ENCODE results near the gene CLIP1. TPM values are rescaled to one million over a fixed set of nuclear protein-coding genes. Genes with fewer than 3 reads are reported as not detected.

The CLIP1 gene
- total RNA-seq, 2 experiments from 2014 or later = 50.7 to 51.3 TPM

DNA sequence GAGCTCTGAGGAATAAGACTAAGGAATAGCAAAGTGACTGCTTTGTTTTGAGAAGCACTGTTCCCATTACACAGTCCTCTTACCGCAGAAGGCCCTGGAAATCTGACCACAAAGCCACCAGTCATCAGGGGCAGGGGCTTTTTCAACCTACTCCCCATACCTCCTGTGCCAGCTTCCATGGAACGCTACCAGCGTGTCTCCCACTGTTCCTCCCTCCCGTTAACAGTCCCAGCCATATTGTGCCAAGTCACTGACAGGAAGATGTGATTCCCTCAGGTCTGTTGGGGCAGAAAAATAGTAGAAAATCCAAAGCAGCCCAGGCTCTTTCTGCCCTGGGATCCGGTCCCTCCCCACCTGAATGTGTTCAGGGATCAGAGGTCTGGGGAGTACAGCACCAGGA is 109.5 kb downstream of the CLIP1 start:
- intact Hi-C loops (cut with micrococcal nuclease) = no loop called here
- Mint-ChIP-seq H3K27ac (no peak overlapping the region), H3K36me3 (ENCODE audit: low read depth) (peaks cover 8% of the 10 kb centered on the region), H3K9me3 (no peaks in the 10 kb centered on the region), H3K4me1 (ENCODE audit: low read depth) (no peaks in the 10 kb centered on the region), H3K4me3 (no peak overlapping the region), H3K27me3 (ENCODE audit: low read depth) (no peaks in the 10 kb centered on the region)
- no peak for DNase-seq
- CTCF ChIA-PET = interaction anchor here (1.5 kb wide), 2 partner anchors 11 to 43 kb away, joined by 4 read pairs; no protein-coding TSS in a partner anchor

DNA sequence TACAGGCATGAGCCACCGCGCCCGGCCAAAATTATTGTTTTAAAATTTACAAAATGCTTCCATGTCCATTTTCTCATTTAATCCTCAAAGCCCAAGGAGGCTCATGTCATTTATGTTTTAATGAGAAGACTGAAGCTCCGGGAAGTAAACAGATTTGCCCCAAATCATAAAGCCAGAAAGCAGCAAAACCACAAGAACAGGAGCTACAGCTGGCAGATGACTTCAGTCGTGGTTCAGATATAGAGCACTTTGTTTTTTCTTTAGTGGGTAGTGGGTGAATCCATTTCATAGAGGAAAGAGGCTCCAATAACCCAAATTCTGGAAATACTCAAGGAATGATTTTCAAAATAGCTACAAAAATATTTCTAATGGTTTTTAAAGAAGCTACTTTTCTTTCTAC is 110.8 kb downstream of the CLIP1 start:
- no peak overlapping the region for H3K27ac Mint-ChIP-seq
- no peaks in the 10 kb centered on the region for H3K27me3 Mint-ChIP-seq (ENCODE audit: low read depth)
- CTCF ChIA-PET = no interaction called here
- no peaks in the 10 kb centered on the region for H3K4me1 Mint-ChIP-seq (ENCODE audit: low read depth)
- intact Hi-C loops (cut with micrococcal nuclease) = no loop called here
- H3K9me3 Mint-ChIP-seq = no peaks in the 10 kb centered on the region
- no peak for DNase-seq
- no peak overlapping the region for H3K4me3 Mint-ChIP-seq
- H3K36me3 Mint-ChIP-seq (ENCODE audit: low read depth) = peaks cover 8% of the 10 kb centered on the region

DNA sequence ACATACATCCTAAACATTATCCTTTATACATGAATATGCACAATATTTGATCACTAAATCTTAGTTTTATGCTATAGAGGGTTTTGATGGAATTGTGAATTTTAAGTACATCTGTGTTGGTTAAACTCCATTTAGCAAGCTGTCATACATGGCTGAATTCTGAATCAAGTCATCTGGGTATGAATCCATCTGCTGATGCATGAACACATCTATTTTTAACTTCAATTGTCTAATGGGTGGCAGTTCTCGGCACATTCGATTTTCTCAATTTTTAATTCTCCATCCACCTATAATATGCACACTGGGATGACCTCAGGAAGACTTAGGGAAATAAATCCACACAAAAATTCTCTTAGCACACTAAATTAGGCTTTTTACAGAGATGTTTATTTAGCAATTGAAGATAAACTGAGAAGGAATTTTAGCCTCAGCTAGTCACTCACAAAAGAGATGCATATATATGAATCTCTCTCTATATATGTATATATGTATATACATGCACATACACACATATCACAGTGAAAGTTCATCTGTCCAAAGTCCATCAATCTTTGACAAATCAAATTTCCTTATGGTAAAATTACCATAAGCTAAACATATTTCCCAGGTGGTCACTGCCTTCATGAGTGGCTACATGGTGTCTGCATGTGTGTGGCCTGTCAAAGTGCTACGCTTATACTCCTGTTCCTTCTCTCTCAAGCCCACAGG is 111.7 kb downstream of the CLIP1 start:
- no peak overlapping the region for H3K27ac Mint-ChIP-seq
- H3K4me1 Mint-ChIP-seq (ENCODE audit: low read depth) = no peaks in the 10 kb centered on the region
- no peaks in the 10 kb centered on the region for H3K27me3 Mint-ChIP-seq (ENCODE audit: low read depth)
- intact Hi-C loops (cut with micrococcal nuclease) = no loop called here
- H3K36me3 Mint-ChIP-seq (ENCODE audit: low read depth) = peaks cover 10% of the 10 kb centered on the region
- H3K4me3 Mint-ChIP-seq = no peak overlapping the region
- CTCF ChIA-PET = no interaction called here
- no peak for DNase-seq
- H3K9me3 Mint-ChIP-seq = no peaks in the 10 kb centered on the region

DNA sequence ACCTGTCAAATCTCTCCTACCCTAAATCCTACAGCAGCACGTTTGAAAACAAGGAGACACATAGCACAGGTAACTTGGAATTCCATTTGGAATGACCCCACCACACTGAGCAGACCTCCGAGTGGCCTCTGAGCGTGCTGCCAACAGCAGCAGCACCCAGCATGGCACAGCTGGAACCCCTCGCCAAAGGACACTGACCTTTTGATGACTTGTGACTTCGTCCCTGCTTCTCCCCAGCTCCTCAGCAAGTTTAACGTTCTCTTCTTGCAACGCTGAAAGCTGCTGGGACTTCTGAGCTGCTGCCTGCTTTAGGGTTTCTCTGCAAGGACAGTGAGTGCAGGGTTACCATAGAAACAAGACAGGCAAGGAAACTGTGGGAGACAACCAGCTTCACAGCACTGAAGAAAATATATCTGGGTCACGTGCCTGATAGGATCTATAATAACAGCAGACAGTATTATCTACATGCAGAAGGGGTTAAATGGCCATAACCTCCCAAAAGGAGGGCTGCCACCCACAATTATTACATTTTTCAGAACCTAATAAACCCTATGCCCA is 112.8 kb downstream of the CLIP1 start:
- peaks cover 8% of the 10 kb centered on the region for H3K36me3 Mint-ChIP-seq (ENCODE audit: low read depth)
- H3K4me3 Mint-ChIP-seq = no peak overlapping the region
- intact Hi-C loops (cut with micrococcal nuclease) = no loop called here
- no peak for DNase-seq
- no peaks in the 10 kb centered on the region for H3K4me1 Mint-ChIP-seq (ENCODE audit: low read depth)
- CTCF ChIA-PET = interaction anchor here (2.5 kb wide), 1 partner anchor 46 kb away, joined by 11 read pairs; no protein-coding TSS in a partner anchor
- no peaks in the 10 kb centered on the region for H3K27me3 Mint-ChIP-seq (ENCODE audit: low read depth)
- H3K27ac Mint-ChIP-seq = no peak overlapping the region
- no peaks in the 10 kb centered on the region for H3K9me3 Mint-ChIP-seq

DNA sequence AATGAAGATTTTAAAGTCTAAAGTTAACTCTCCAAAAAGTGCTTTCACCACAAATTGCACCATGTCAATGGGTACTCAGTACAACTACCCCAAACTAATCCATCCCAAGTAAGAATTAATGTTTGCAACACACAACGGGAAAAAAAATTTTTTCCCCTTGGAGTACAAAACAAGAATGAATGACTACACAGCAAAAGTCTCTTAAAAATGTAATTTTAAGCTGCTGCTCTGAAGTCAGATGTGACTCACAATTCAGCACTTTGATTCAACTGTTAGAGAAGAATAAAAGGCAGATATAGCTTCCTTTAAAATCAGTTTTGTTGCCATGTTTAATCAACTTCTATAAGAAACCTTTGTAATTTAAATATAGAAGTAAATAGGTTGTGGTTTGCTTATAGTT is 113.7 kb downstream of the CLIP1 start:
- Mint-ChIP-seq H3K27ac (no peak overlapping the region), H3K9me3 (no peaks in the 10 kb centered on the region), H3K4me1 (ENCODE audit: low read depth) (no peaks in the 10 kb centered on the region), H3K36me3 (ENCODE audit: low read depth) (peaks cover 8% of the 10 kb centered on the region), H3K27me3 (ENCODE audit: low read depth) (no peaks in the 10 kb centered on the region), H3K4me3 (no peak overlapping the region)
- no peak for DNase-seq
- intact Hi-C loops (cut with micrococcal nuclease) = no loop called here
- CTCF ChIA-PET = interaction anchor here (0.9 to 2.5 kb wide), 3 partner anchors 47 to 185 kb away, joined by 3 to 11 read pairs (median 3); no protein-coding TSS in a partner anchor

DNA sequence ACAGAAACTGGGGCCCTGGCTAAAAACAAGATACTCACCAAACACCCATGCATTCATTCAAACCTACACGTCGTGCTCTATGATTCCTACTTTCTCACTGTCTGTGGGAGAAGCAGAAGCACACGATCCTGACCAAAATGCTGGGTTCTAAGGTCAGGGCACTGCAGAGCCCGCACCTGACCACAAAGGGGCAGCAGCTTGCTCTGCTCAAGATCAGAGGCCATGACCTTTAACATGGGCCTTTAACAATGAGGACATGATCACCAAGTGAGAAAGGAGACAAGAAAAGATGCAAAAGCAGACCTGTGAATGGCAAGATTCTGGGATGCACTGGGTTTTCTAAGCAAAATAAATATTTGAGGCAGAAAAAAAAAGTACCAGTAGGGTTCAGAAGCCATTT is 116.1 kb downstream of the CLIP1 start:
- DNase-seq = no peak
- H3K27ac Mint-ChIP-seq = no peak overlapping the region
- H3K36me3 Mint-ChIP-seq (ENCODE audit: low read depth) = peaks cover 10% of the 10 kb centered on the region
- H3K4me1 Mint-ChIP-seq (ENCODE audit: low read depth) = no peaks in the 10 kb centered on the region
- H3K4me3 Mint-ChIP-seq = no peak overlapping the region
- CTCF ChIA-PET = interaction anchor here (0.8 to 1.2 kb wide), 3 partner anchors 10 to 29 kb away, joined by 3 read pairs; no protein-coding TSS in a partner anchor
- no peaks in the 10 kb centered on the region for H3K27me3 Mint-ChIP-seq (ENCODE audit: low read depth)
- intact Hi-C loops (cut with micrococcal nuclease) = no loop called here
- no peaks in the 10 kb centered on the region for H3K9me3 Mint-ChIP-seq

DNA sequence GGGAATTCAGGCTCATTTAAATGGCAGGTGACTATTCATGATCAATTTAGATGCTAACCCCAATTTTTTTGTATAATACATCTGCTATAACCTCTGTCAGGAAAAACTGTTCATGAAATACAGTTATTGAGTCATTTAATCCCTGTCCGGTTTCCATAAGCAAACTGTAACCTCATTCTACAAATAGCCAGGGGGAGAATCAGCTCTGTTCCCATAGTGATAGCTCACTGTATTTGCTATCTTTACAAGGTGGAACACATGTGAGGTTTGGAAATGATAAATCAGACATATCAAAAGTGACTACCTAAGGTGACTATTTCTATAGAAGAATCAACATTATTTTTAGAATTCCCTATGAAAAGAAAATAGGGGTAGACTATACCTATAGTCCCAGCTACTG is 117.5 kb downstream of the CLIP1 start:
- no peak for DNase-seq
- no peak overlapping the region for H3K27ac Mint-ChIP-seq
- no peaks in the 10 kb centered on the region for H3K9me3 Mint-ChIP-seq
- H3K27me3 Mint-ChIP-seq (ENCODE audit: low read depth) = no peaks in the 10 kb centered on the region
- no peaks in the 10 kb centered on the region for H3K4me1 Mint-ChIP-seq (ENCODE audit: low read depth)
- intact Hi-C loops (cut with micrococcal nuclease) = no loop called here
- peaks cover 8% of the 10 kb centered on the region for H3K36me3 Mint-ChIP-seq (ENCODE audit: low read depth)
- CTCF ChIA-PET = interaction anchor here (1.5 kb wide), 1 partner anchor 51 kb away, joined by 4 read pairs; no protein-coding TSS in a partner anchor
- H3K4me3 Mint-ChIP-seq = no peak overlapping the region

DNA sequence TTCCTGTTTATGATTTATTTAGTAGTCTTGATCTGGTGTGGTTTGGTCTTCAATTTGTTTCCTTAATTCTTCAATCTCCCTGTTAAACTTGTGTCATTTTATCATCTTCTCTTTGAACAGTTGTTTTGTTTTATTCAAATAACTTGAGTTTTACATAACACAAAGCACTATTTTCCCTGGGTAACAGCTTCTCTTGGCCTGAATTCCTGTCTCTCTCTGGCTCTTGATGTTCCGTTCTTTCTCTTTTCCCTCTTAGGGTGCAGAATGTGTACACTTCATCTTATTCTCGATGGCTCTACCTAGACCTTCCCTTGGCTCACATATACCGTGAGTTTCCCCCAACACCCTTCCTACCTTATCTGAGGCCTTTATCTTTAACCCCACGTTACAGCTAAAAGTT is 119.4 kb downstream of the CLIP1 start:
- intact Hi-C loops (cut with micrococcal nuclease) = no loop called here
- H3K27ac Mint-ChIP-seq = no peak overlapping the region
- DNase-seq = no peak
- peaks cover 8% of the 10 kb centered on the region for H3K36me3 Mint-ChIP-seq (ENCODE audit: low read depth)
- no peak overlapping the region for H3K4me3 Mint-ChIP-seq
- CTCF ChIA-PET = no interaction called here
- no peaks in the 10 kb centered on the region for H3K27me3 Mint-ChIP-seq (ENCODE audit: low read depth)
- H3K9me3 Mint-ChIP-seq = no peaks in the 10 kb centered on the region
- no peaks in the 10 kb centered on the region for H3K4me1 Mint-ChIP-seq (ENCODE audit: low read depth)

DNA sequence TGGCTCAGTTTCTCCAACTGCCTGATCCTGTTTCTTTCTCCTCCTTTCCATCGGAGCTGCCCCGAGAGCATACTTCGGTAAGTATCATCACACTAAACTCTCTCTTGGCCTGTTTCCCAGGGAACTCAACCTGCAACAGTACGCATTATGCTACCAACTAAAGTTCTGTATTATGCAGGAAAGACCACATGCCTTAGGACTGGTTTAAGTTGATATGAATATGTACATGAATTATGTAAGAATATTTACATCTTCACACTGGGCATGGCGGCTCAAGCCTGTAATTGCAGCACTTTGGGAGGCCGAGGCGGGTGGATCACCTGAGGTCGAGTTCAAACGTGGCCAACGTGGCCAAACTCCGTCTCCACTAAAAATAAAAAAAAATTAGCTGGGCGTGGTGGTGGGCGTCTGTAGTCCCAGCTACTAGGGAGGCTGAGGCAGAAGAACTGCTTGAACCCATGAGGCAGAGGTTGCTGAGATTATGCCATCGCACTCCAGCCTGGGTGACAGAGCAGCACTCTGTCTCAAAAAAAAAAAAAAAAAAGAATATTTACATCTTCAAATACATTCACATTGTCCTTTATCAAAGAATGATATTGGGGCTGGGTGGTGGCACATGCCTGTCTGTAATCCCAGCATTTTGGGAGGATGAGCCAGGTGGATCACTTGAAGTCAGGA is 124.3 kb downstream of the CLIP1 start:
- CTCF ChIA-PET = interaction anchor here (1.2 kb wide), 1 partner anchor 13 kb away, joined by 3 read pairs; no protein-coding TSS in a partner anchor
- Mint-ChIP-seq H3K4me3 (no peak overlapping the region), H3K9me3 (no peaks in the 10 kb centered on the region), H3K27me3 (ENCODE audit: low read depth) (no peaks in the 10 kb centered on the region), H3K27ac (no peak overlapping the region), H3K36me3 (ENCODE audit: low read depth) (peaks cover 19% of the 10 kb centered on the region), H3K4me1 (ENCODE audit: low read depth) (no peaks in the 10 kb centered on the region)
- DNase-seq = no peak
- intact Hi-C loops (cut with micrococcal nuclease) = no loop called here

DNA sequence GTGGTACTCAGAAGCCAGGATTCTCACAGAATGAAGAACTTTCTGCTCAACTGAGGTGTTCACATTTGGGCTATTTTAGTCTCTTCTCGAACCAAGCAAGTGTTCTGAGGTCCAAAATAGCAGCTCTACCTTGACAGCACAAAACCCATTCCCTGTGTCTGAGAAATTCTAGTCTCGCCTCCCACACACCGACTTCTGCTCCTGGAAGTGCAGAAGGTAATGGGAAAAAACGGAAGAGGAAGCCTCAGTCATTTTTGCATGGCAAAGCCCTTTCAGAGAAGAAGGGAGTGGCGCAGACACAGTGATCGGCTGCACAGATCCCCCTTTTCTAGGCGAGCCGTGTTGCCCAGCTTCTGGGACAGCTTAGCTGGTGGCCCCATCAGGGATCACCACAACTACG is 125.0 kb downstream of the CLIP1 start:
- no peak for DNase-seq
- Mint-ChIP-seq H3K27me3 (ENCODE audit: low read depth) (no peaks in the 10 kb centered on the region), H3K27ac (no peak overlapping the region), H3K4me1 (ENCODE audit: low read depth) (no peaks in the 10 kb centered on the region), H3K4me3 (no peak overlapping the region), H3K36me3 (ENCODE audit: low read depth) (peaks cover 19% of the 10 kb centered on the region), H3K9me3 (no peaks in the 10 kb centered on the region)
- CTCF ChIA-PET = interaction anchor here (1.2 kb wide), 1 partner anchor 12 kb away, joined by 3 read pairs; no protein-coding TSS in a partner anchor
- intact Hi-C loops (cut with micrococcal nuclease) = no loop called here

DNA sequence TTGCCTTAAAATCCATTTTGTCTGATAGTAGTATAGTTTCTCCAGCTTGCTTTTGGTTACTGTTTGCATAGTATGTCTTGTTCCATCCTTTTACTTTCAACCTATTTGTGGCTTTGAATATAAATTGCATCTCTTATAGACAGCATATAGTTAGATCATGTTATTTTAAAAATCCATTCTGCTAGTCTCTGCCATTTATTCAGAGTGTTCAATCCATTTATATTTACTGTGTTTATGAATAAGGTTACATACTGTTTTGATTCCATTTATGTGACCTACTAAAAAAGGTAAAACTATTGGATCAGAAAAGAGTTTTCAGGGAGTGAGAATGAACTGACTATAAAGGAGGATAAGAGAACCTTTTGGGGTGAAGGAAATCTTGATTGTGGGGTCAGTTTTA is 126.6 kb downstream of the CLIP1 start:
- peaks cover 16% of the 10 kb centered on the region for H3K36me3 Mint-ChIP-seq (ENCODE audit: low read depth)
- no peaks in the 10 kb centered on the region for H3K4me1 Mint-ChIP-seq (ENCODE audit: low read depth)
- CTCF ChIA-PET = interaction anchor here (1.4 kb wide), 1 partner anchor 11 kb away, joined by 3 read pairs; no protein-coding TSS in a partner anchor
- H3K9me3 Mint-ChIP-seq = no peaks in the 10 kb centered on the region
- no peak for DNase-seq
- H3K27me3 Mint-ChIP-seq (ENCODE audit: low read depth) = no peaks in the 10 kb centered on the region
- H3K27ac Mint-ChIP-seq = no peak overlapping the region
- H3K4me3 Mint-ChIP-seq = no peak overlapping the region
- intact Hi-C loops (cut with micrococcal nuclease) = no loop called here

DNA sequence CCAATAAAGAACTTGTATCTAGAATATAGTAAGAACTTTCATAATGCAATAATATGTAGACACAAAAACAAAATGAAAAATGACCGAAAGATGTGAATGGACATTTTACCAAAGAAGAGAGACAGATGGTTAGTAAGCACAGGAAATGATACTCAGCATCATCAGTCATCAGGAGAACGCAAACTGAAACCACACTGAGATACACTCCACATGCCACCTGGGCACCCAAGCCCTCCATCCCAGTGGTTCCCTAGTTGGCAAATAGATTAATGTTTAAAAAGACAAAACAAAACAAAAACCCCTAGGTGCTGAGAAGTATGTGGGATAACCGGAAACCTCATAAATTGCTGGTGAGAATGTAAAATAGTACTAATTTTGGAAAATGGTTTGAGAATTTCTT is 129.4 kb downstream of the CLIP1 start:
- no peaks in the 10 kb centered on the region for H3K27me3 Mint-ChIP-seq (ENCODE audit: low read depth)
- H3K4me1 Mint-ChIP-seq (ENCODE audit: low read depth) = peaks cover 2% of the 10 kb centered on the region
- DNase-seq = no peak
- CTCF ChIA-PET = no interaction called here
- peaks cover 13% of the 10 kb centered on the region for H3K36me3 Mint-ChIP-seq (ENCODE audit: low read depth)
- no peaks in the 10 kb centered on the region for H3K9me3 Mint-ChIP-seq
- H3K4me3 Mint-ChIP-seq = no peak overlapping the region
- intact Hi-C loops (cut with micrococcal nuclease) = no loop called here
- no peak overlapping the region for H3K27ac Mint-ChIP-seq

Data from activated naive CD4-positive, alpha-beta T cell treated with anti-CD3 and anti-CD28 coated beads for 36 hours (primary cell).